Stimulated activated naive CD8-positive, alpha-beta T cell treated with anti-CD3 and anti-CD28 coated beads, Interleukin-15, Interleukin-2, amounts not matched to agents 100 U/mL and 50 U/mL, for 24 hours (primary cell): ENCODE data around the gene INTS1.
A peak's percentile ranks its signal among the peaks of the same experiment; 100 is the strongest.
"Not testable (repeated sequence)": the region's sequence is repeated elsewhere in the genome, so short reads cannot be mapped to it uniquely, and the experiment has no call there.

Source experiments
- ATAC-seq: fragments of 150-1000 bp; cut with Tn5 transposase; one replicate; pipeline ENCODE4 v1.10.0; 2021
- DNase-seq: peaks from one replicate; pipeline ENCODE4 v3.0.0; 2021

The INTS1 gene

GRCh38 chr7:1529383-1530116, 25.4 kb upstream of the INTS1 start:
- no peak for DNase-seq
- no peak for ATAC-seq

- ATAC-seq (no peak), DNase-seq (no peak)
These were observed 22.1 kb upstream of the INTS1 start for GRCh38 chr7:1526271-1526754.

- no peak for ATAC-seq
- no peak for DNase-seq
These were observed 21.2 kb upstream of the INTS1 start for GRCh38 chr7:1525409-1525808.

- no peak for ATAC-seq
These were observed 19.7 kb upstream of the INTS1 start for GRCh38 chr7:1523844-1524243.

GRCh38 chr7:1523208-1523607, 19.0 kb upstream of the INTS1 start:
- ATAC-seq (no peak), DNase-seq (no peak)

More at GRCh38 chr7:1523844-1524243, 19.7 kb upstream of the INTS1 start:
- no peak for DNase-seq

- DNase-seq (no peak), ATAC-seq (no peak)
These were observed 17.3 kb upstream of the INTS1 start for GRCh38 chr7:1521456-1521855.

GRCh38 chr7:1520539-1521234, 16.5 kb upstream of the INTS1 start:
- no peak for ATAC-seq
- no peak for DNase-seq

GRCh38 chr7:1519322-1519922, 15.2 kb upstream of the INTS1 start:
- DNase-seq, ATAC-seq: not testable (repeated sequence)

- ATAC-seq (no peak), DNase-seq (no peak)
These were observed 12.5 kb upstream of the INTS1 start for GRCh38 chr7:1516586-1517251.

- DNase-seq, ATAC-seq: not testable (repeated sequence)
These were observed 11.3 kb upstream of the INTS1 start for GRCh38 chr7:1515509-1515967.

GRCh38 chr7:1514995-1515401, 10.8 kb upstream of the INTS1 start:
- DNase-seq = no peak
- no peak for ATAC-seq

- ATAC-seq = no peak
- no peak for DNase-seq
These were observed 10.2 kb upstream of the INTS1 start for GRCh38 chr7:1514407-1514806.

GRCh38 chr7:1513657-1514095, 9.5 kb upstream of the INTS1 start:
- ATAC-seq (no peak), DNase-seq (no peak)

GRCh38 chr7:1512781-1513656, 8.8 kb upstream of the INTS1 start:
- DNase-seq (peak; percentile 51), ATAC-seq (peak; percentile 65)

GRCh38 chr7:1511444-1512422, 7.5 kb upstream of the INTS1 start:
- ATAC-seq = no peak
- DNase-seq = no peak

GRCh38 chr7:1510780-1511154, 6.6 kb upstream of the INTS1 start:
- no peak for ATAC-seq

GRCh38 chr7:1509226-1509625, 5.0 kb upstream of the INTS1 start:
- ATAC-seq (no peak), DNase-seq (no peak)

More at GRCh38 chr7:1510780-1511154, 6.6 kb upstream of the INTS1 start:
- DNase-seq = no peak

GRCh38 chr7:1508277-1508758, 4.1 kb upstream of the INTS1 start:
- ATAC-seq (no peak), DNase-seq (no peak)

- no peak for ATAC-seq
- no peak for DNase-seq
These were observed 1.8 kb upstream of the INTS1 start for GRCh38 chr7:1505731-1506550.
